MM.1S (cell line): ENCODE results near the gene MACROD2.

Experiments used
- CTCF ChIP-seq: fragments of 300-600 bp; sonication (generic); IDR thresholded peaks from 2 replicates; pipeline ENCODE4 v1.5.1; 2016; ENCODE audit warnings: antibody characterized with exemption, low read length, mixed read lengths
- EZH2phosphoT487 ChIP-seq: fragments of 300-600 bp; sonication (generic); IDR thresholded peaks from 2 replicates; pipeline ENCODE4 v1.6.1; 2018; ENCODE audit warnings: antibody characterized with exemption, low read length

- TF ChIP-seq CTCF (no peak), EZH2phosphoT487 (no peak)
Observed at GRCh38 chr20:14790771-14791620, 795.7 kb downstream of the MACROD2 start.
